H9 (cell line): ENCODE measurements around the gene GRAP2. TPM values are rescaled to one million over a fixed set of nuclear protein-coding genes. Genes with fewer than 3 reads are reported as not detected.

Experiments
- DNase-seq: peaks from one replicate; pipeline ENCODE4 v3.0.0-alpha.2; 2017
- H2AFZ ChIP-seq: one replicate; pipeline ENCODE4 v1.6.1; 2013; ENCODE audit warnings: mild to moderate bottlenecking, low read length, control low read depth, moderate library complexity
- H2AK5ac ChIP-seq: 2 replicates; pipeline ENCODE4 v1.6.1; 2013; ENCODE audit warnings: low read length, control low read depth, mixed read lengths; ENCODE audit not compliant: insufficient read length
- H2BK120ac ChIP-seq: one replicate; pipeline ENCODE4 v1.6.1; 2013; ENCODE audit warnings: low read depth, mild to moderate bottlenecking, low read length, control low read depth, inconsistent platforms; ENCODE audit not compliant: poor library complexity, severe bottlenecking
- H2BK12ac ChIP-seq: 2 replicates; pipeline ENCODE4 v1.6.1; 2013; ENCODE audit warnings: low read length, control low read depth, mixed read lengths, low read depth; ENCODE audit not compliant: insufficient read length
- H2BK15ac ChIP-seq: 2 replicates; pipeline ENCODE4 v1.6.1; 2013; ENCODE audit warnings: low read depth, low read length, control low read depth
- H2BK20ac ChIP-seq: one replicate; pipeline ENCODE4 v1.6.1; 2013; ENCODE audit warnings: low read depth, mild to moderate bottlenecking, low read length, control low read depth, inconsistent platforms; ENCODE audit not compliant: poor library complexity, severe bottlenecking
- H2BK5ac ChIP-seq: 2 replicates; pipeline ENCODE4 v1.6.1; 2013; ENCODE audit warnings: low read length, control low read depth, mixed read lengths; ENCODE audit not compliant: insufficient read length
- H3K14ac ChIP-seq: 2 replicates; pipeline ENCODE4 v1.6.1; 2013; ENCODE audit warnings: low read length, control low read depth; ENCODE audit not compliant: insufficient read depth
- H3K18ac ChIP-seq: 2 replicates; pipeline ENCODE4 v1.6.1; 2013; ENCODE audit warnings: low read depth, mild to moderate bottlenecking, mixed read lengths, low read length, control low read depth; ENCODE audit not compliant: insufficient read length
- H3K23ac ChIP-seq: 2 replicates; pipeline ENCODE4 v1.6.1; 2013; ENCODE audit warnings: low read length, control low read depth, mixed read lengths, low read depth; ENCODE audit not compliant: insufficient read length
- H3K23me2 ChIP-seq: 2 replicates; pipeline ENCODE4 v1.6.1; 2013; ENCODE audit warnings: low read depth, mild to moderate bottlenecking, mixed read lengths, low read length, control low read depth; ENCODE audit not compliant: insufficient read length, poor library complexity, severe bottlenecking
- H3K27ac ChIP-seq: 2 replicates; pipeline ENCODE4 v1.5.1; 2013; ENCODE audit warnings: low read length, control low read depth, mixed read lengths, low read depth; ENCODE audit not compliant: insufficient read length
- H3K27me3 ChIP-seq: 2 replicates; pipeline ENCODE4 v1.6.1; 2013; ENCODE audit warnings: low read length, control low read depth, inconsistent platforms; ENCODE audit not compliant: insufficient read depth
- H3K4ac ChIP-seq: 2 replicates; pipeline ENCODE4 v1.6.1; 2013; ENCODE audit warnings: low read depth, mild to moderate bottlenecking, control low read depth, inconsistent platforms, low read length, moderate library complexity
- H3K4me1 ChIP-seq: 2 replicates; pipeline ENCODE4 v1.6.1; 2013; ENCODE audit warnings: low read length, control low read depth, inconsistent platforms; ENCODE audit not compliant: insufficient read depth
- H3K4me2 ChIP-seq: 2 replicates; pipeline ENCODE4 v1.6.1; 2013; ENCODE audit warnings: low read length, control low read depth, mixed read lengths; ENCODE audit not compliant: insufficient read length, insufficient read depth
- H3K56ac ChIP-seq: 2 replicates; pipeline ENCODE4 v1.6.1; 2013; ENCODE audit warnings: low read depth, mild to moderate bottlenecking, mixed read lengths, low read length, control low read depth; ENCODE audit not compliant: insufficient read length
- H3K79me1 ChIP-seq: 2 replicates; pipeline ENCODE4 v1.6.1; 2013; ENCODE audit warnings: low read depth, mild to moderate bottlenecking, moderate library complexity, low read length, control low read depth, inconsistent platforms; ENCODE audit not compliant: insufficient read depth, poor library complexity, severe bottlenecking
- H3K79me2 ChIP-seq: 2 replicates; pipeline ENCODE4 v1.6.1; 2013; ENCODE audit warnings: low read length, control low read depth, inconsistent platforms; ENCODE audit not compliant: insufficient read depth
- H3K9ac ChIP-seq: 2 replicates; pipeline ENCODE4 v1.6.1; 2013; ENCODE audit warnings: low read length, control low read depth, mixed read lengths; ENCODE audit not compliant: insufficient read length; ENCODE audit errors: extremely low read depth
- H3K9me3 ChIP-seq: one replicate; pipeline ENCODE4 v1.6.1; 2013; ENCODE audit warnings: low read depth, low read length, inconsistent platforms; ENCODE audit not compliant: control insufficient read depth
- H3T11ph ChIP-seq: one replicate; pipeline ENCODE4 v1.6.1; 2013; ENCODE audit warnings: mild to moderate bottlenecking, low read length, control low read depth, inconsistent platforms
- H4K20me1 ChIP-seq: one replicate; pipeline ENCODE4 v1.6.1; 2013; ENCODE audit not compliant: control insufficient read depth, insufficient read length, insufficient read depth
- H4K5ac ChIP-seq: 2 replicates; pipeline ENCODE4 v1.6.1; 2013; ENCODE audit warnings: low read depth, mild to moderate bottlenecking, mixed read lengths, low read length, control low read depth; ENCODE audit not compliant: insufficient read length
- H4K8ac ChIP-seq: replicated peaks from 2 replicates; pipeline ENCODE4 v1.6.1; 2013; ENCODE audit warnings: low read length, control low read depth, mixed read lengths, low read depth; ENCODE audit not compliant: insufficient read length
- H4K91ac ChIP-seq: 2 replicates; pipeline ENCODE4 v1.6.1; 2013; ENCODE audit warnings: low read depth, mild to moderate bottlenecking, moderate library complexity, mixed read lengths, low read length, control low read depth; ENCODE audit not compliant: insufficient read length
- H3K27ac Mint-ChIP-seq, 3 experiments: 2 replicates in 2 of 3; 3 replicates in 1 of 3; pipeline ENCODE4 v1.8.0; 2020 to 2021; ENCODE audit warnings: mixed read lengths in 3 of 3, mild to moderate bottlenecking in 1 of 3, moderate library complexity in 1 of 3
- H3K27me3 Mint-ChIP-seq: 2 replicates; pipeline ENCODE4 v1.8.0; 2021; ENCODE audit warnings: low read depth, mild to moderate bottlenecking, moderate library complexity, mixed read lengths
- H3K36me3 Mint-ChIP-seq, 3 experiments: 2 replicates in 2 of 3; 3 replicates in 1 of 3; pipeline ENCODE4 v1.8.0; 2020 to 2021; ENCODE audit warnings: low read depth in 3 of 3, mixed read lengths in 3 of 3; ENCODE audit not compliant: insufficient read depth in 1 of 3
- H3K4me1 Mint-ChIP-seq, 2 experiments: 2 replicates each; pipeline ENCODE4 v1.8.0; 2020; ENCODE audit warnings: mixed read lengths in 2 of 2
- H3K4me3 Mint-ChIP-seq, 2 experiments: 2 replicates in 1 of 2; 3 replicates in 1 of 2; pipeline ENCODE4 v1.8.0; 2020 to 2021; ENCODE audit warnings: mild to moderate bottlenecking in 2 of 2, mixed read lengths in 2 of 2, moderate library complexity in 1 of 2
- H3K9me3 Mint-ChIP-seq, 2 experiments: 2 replicates in 1 of 2; 3 replicates in 1 of 2; pipeline ENCODE4 v1.8.0; 2020; ENCODE audit warnings: mild to moderate bottlenecking in 2 of 2, mixed read lengths in 2 of 2, moderate library complexity in 1 of 2
- WGBS: extraction: QIAGEN DNeasy Blood & Tissue Kit; methylation state at CpG from one replicate; pipeline ENCODE4 v1.1.7; 2013; ENCODE audit warnings: missing lambda C conversion rate, low lambda C conversion rate, mixed read lengths; ENCODE audit not compliant: insufficient read length; ENCODE audit errors: extremely low coverage; 5-methylcytosine and 5-hydroxymethylcytosine counted together
- total RNA-seq: library from RNA; stranded (reverse); gene quantifications from 2 replicates; pipeline ENCODE4 v1.2.1, GENCODE V29; 2021
- TF ChIP-seq, protein P1 (sequence below): fragments of 200-600 bp; sonication (generic); conservative IDR thresholded peaks from 3 replicates; pipeline ENCODE4 v1.8.0; 2021; ENCODE audit warnings: antibody characterized with exemption, mild to moderate bottlenecking

The GRAP2 gene
- total RNA-seq, 1 experiment from 2014 or later = not detected

DNA sequence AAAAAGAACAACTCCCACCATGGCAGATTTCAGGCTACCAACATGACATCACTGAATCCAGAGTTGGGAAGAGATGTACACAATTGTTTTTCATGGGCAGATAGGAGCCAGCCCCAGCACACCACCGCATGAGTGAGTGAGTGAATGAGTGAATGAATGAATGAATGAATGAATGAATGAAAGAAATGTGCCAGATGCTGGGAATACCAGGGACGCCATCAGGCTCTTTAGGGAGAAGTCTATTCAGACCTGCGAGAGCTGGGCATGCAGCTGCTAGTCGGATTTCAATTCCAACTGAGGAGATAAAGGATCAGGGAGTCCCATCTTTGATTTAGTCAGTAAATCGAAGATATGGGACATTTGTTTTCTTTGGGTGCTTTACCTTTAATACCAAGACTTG is 78.6 kb downstream of the GRAP2 start:
- Histone ChIP-seq H4K5ac (no peak overlapping the region), H2BK15ac (no peak overlapping the region), H3K4me2 (no peak overlapping the region), H2AFZ (no peak overlapping the region), H4K8ac (no peak overlapping the region), H3K14ac (no peak overlapping the region), H3K79me2 (no peaks in the 10 kb centered on the region), H2AK5ac (no peak overlapping the region), H2BK120ac (no peak overlapping the region), H3K56ac (no peak overlapping the region), H2BK12ac (no peak overlapping the region), H3K23ac (no peak overlapping the region), H3K23me2 (no peaks in the 10 kb centered on the region), H2BK20ac (no peak overlapping the region), H3T11ph (no peak overlapping the region), H3K4me1 (no peaks in the 10 kb centered on the region), H3K18ac (no peak overlapping the region), H3K9me3 (no peaks in the 10 kb centered on the region), H3K79me1 (no peaks in the 10 kb centered on the region), H4K91ac (no peak overlapping the region), H3K27me3 (no peaks in the 10 kb centered on the region), H3K9ac (no peak overlapping the region), H3K4ac (no peak overlapping the region), H2BK5ac (no peak overlapping the region), H3K27ac (no peak overlapping the region), H4K20me1 (no peaks in the 10 kb centered on the region)
- Mint-ChIP-seq H3K4me1 (no peaks in the 10 kb centered on the region), H3K4me3 (no peak overlapping the region), H3K27me3 (peaks cover 51% of the 10 kb centered on the region), H3K27ac (no peak overlapping the region), H3K9me3 (no peaks in the 10 kb centered on the region), H3K36me3 (no peaks in the 10 kb centered on the region)
- WGBS = no CpG with 5 or more reads among the region's 5 CpGs
- no peak for DNase-seq
- TF ChIP-seq, protein P1, sequence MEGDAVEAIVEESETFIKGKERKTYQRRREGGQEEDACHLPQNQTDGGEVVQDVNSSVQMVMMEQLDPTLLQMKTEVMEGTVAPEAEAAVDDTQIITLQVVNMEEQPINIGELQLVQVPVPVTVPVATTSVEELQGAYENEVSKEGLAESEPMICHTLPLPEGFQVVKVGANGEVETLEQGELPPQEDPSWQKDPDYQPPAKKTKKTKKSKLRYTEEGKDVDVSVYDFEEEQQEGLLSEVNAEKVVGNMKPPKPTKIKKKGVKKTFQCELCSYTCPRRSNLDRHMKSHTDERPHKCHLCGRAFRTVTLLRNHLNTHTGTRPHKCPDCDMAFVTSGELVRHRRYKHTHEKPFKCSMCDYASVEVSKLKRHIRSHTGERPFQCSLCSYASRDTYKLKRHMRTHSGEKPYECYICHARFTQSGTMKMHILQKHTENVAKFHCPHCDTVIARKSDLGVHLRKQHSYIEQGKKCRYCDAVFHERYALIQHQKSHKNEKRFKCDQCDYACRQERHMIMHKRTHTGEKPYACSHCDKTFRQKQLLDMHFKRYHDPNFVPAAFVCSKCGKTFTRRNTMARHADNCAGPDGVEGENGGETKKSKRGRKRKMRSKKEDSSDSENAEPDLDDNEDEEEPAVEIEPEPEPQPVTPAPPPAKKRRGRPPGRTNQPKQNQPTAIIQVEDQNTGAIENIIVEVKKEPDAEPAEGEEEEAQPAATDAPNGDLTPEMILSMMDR = no peak
